Nephron progenitor cell (in vitro differentiated cells): ENCODE measurements around the gene LPIN1.

Experiments
- DNase-seq: peaks from one replicate; pipeline ENCODE4 v3.0.0; 2021
- H3K27ac Mint-ChIP-seq: 2 replicates; pipeline ENCODE4 v1.8.0; 2021; ENCODE audit warnings: mild to moderate bottlenecking, moderate library complexity, mixed read lengths
- H3K27me3 Mint-ChIP-seq: 2 replicates; pipeline ENCODE4 v1.8.0; 2021; ENCODE audit warnings: mild to moderate bottlenecking, low read depth, mixed read lengths; ENCODE audit not compliant: poor library complexity
- H3K36me3 Mint-ChIP-seq: 2 replicates; pipeline ENCODE4 v1.8.0; 2021; ENCODE audit warnings: low read depth, mixed read lengths
- H3K4me1 Mint-ChIP-seq: 2 replicates; pipeline ENCODE4 v1.8.0; 2021; ENCODE audit warnings: mixed read lengths
- H3K4me3 Mint-ChIP-seq: 2 replicates; pipeline ENCODE4 v1.8.0; 2021; ENCODE audit warnings: mild to moderate bottlenecking, moderate library complexity, mixed read lengths
- H3K9me3 Mint-ChIP-seq: 2 replicates; pipeline ENCODE4 v1.8.0; 2021; ENCODE audit warnings: mild to moderate bottlenecking, moderate library complexity, mixed read lengths
- CTCF ChIP-seq: fragments of 200-600 bp; sonication (generic); IDR thresholded peaks from 2 replicates; pipeline ENCODE4 v1.5.0; 2021; ENCODE audit warnings: antibody characterized with exemption

The LPIN1 gene

GRCh38 chr2:11699686-11700670 lies 46.5 kb upstream of the LPIN1 start:
- no peak for TF ChIP-seq CTCF
- Mint-ChIP-seq H3K27me3 (peaks cover 3% of the 10 kb centered on the region), H3K4me1 (peaks cover 33% of the 10 kb centered on the region)

GRCh38 chr2:11701206-11701605 lies 45.2 kb upstream of the LPIN1 start:
- peaks cover 6% of the 10 kb centered on the region for H3K27me3 Mint-ChIP-seq
- peaks cover 33% of the 10 kb centered on the region for H3K4me1 Mint-ChIP-seq
- peaks cover 6% of the 10 kb centered on the region for H3K9me3 Mint-ChIP-seq
- H3K27ac Mint-ChIP-seq, result no peak overlapping the region
- no peak for TF ChIP-seq CTCF
- no peaks in the 10 kb centered on the region for H3K36me3 Mint-ChIP-seq
- no peak for DNase-seq
- H3K4me3 Mint-ChIP-seq, result no peak overlapping the region

More at GRCh38 chr2:11699686-11700670, 46.5 kb upstream of the LPIN1 start:
- no peaks in the 10 kb centered on the region for H3K36me3 Mint-ChIP-seq
- no peak overlapping the region for H3K4me3 Mint-ChIP-seq
- DNase-seq, result no peak
- no peak overlapping the region for H3K27ac Mint-ChIP-seq
- H3K9me3 Mint-ChIP-seq, result no peaks in the 10 kb centered on the region

GRCh38 chr2:11701751-11702301 lies 44.6 kb upstream of the LPIN1 start:
- DNase-seq, result no peak
- Mint-ChIP-seq H3K4me3 (no peak overlapping the region), H3K27ac (no peak overlapping the region), H3K36me3 (no peaks in the 10 kb centered on the region), H3K27me3 (peaks cover 6% of the 10 kb centered on the region), H3K4me1 (peaks cover 27% of the 10 kb centered on the region), H3K9me3 (peaks cover 6% of the 10 kb centered on the region)
- no peak for TF ChIP-seq CTCF

DNA sequence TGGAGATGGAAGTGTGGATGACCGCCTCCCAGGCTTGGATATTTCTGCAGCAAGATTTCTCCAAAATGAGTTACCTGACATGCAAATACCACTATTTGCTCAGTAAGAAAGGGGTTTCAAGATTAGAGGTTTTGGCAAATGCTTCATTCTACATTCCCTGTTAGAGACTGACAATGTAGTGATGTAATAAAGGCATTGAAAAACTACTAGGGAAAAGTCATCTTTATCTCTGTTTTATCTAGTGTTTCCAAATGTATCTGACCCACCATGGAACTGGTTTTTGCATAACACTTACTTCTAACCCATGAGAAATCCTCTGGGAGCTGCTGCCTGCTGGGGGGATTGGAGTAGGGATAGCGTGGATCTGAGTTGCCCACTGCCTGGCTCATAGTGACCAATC lies 43.5 kb upstream of the LPIN1 start:
- Mint-ChIP-seq H3K36me3 (no peaks in the 10 kb centered on the region), H3K9me3 (peaks cover 6% of the 10 kb centered on the region), H3K4me1 (peaks cover 16% of the 10 kb centered on the region), H3K27ac (no peak overlapping the region), H3K27me3 (peaks cover 6% of the 10 kb centered on the region), H3K4me3 (no peak overlapping the region)
- no peak for TF ChIP-seq CTCF
- DNase-seq, result no peak

DNA sequence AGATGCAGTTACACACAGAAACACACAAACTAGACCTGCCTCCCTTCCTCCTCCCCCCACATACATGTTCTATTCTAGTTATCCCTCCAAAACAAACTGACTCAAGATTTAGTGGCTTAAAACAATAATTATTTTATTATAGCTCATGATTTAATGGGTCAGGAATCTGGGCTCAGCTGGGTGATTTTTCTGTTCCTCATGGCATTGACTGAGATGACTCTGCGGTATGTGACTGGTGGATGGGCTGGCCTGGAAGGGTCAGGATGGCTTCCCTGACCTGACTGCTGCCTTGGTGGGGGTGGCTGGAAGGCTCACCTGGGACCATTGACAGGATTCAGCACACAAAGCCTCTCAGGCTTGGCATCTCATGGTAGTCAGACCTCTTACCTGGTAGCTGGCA lies 42.7 kb upstream of the LPIN1 start:
- Mint-ChIP-seq H3K4me3 (no peak overlapping the region), H3K9me3 (peaks cover 6% of the 10 kb centered on the region), H3K27me3 (peaks cover 6% of the 10 kb centered on the region), H3K36me3 (no peaks in the 10 kb centered on the region), H3K27ac (no peak overlapping the region), H3K4me1 (peaks cover 11% of the 10 kb centered on the region)
- TF ChIP-seq CTCF, result no peak
- DNase-seq, result no peak
